ENCODE measurements around the gene TMPRSS12. TPM values are rescaled to one million over a fixed set of nuclear protein-coding genes. Genes with fewer than 3 reads are reported as not detected.

Gene TMPRSS12
- total and polyA plus RNA-seq, 2 donors from 2014 or later, result not detected

DNA sequence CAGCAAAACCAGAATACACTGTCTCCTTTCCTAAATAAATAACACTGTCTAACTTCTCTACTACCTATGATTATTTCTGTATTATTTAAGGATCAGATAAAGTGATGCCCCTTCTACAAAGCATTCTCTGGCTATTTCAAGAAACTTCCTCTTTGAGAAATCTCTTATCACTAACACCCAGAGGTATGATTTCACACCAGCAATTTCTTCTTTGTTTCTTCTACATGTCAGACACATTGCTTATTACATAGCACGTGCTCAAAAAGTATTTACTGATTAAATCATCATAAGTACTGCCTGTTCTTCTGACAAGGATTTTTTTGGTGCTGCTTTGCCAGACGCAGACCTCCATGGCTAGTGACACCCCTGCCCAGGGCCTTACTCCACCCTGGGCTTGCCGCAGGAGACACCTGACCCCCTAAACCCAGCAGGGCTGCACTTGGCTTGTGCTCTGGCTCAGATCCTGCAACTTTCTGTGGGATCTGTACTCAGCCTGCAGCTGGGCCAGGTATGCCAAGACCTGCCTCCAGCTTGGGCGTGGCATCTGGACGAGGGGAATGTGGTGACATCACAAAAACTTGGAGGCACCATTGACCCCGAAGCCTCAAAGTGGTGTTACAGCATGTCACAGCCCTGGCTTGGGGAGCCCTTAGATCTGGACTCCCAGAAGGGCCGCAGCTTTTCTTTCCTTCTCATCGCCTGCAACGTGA is 94.2 kb downstream of the TMPRSS12 start:
- peaks cover 0 to 25% (median 14%) of the 10 kb centered on the region in 3 donors for H3K4me1 ChIP-seq (ENCODE audit: control insufficient read depth in 2 of 3, insufficient read depth in 2 of 3, low read depth in 1 of 3, low read length in 3 of 3)
- intact Hi-C loops (cut with DNase I), result no loop called here
- FAIRE-seq, result no peak
- H3K4me3 ChIP-seq (ENCODE audit: low read length in 3 of 3), result no peak overlapping the region
- no peak for DNase-seq
- no peak overlapping the region for H3K27ac ChIP-seq (ENCODE audit: low read depth in 2 of 2, low read length in 2 of 2)
- no peaks in the 10 kb centered on the region for H3K36me3 ChIP-seq (ENCODE audit: control insufficient read depth in 2 of 3, insufficient read depth in 3 of 3, low read length in 3 of 3)
- peaks cover 0 to 6% (median 2%) of the 10 kb centered on the region in 3 donors for H3K9me3 ChIP-seq (ENCODE audit: control insufficient read depth in 2 of 3, insufficient read depth in 1 of 3, low read length in 3 of 3)
- no peak overlapping the region for H3K9ac ChIP-seq (ENCODE audit: low read length in 3 of 3)
- TF ChIP-seq, protein P1, sequence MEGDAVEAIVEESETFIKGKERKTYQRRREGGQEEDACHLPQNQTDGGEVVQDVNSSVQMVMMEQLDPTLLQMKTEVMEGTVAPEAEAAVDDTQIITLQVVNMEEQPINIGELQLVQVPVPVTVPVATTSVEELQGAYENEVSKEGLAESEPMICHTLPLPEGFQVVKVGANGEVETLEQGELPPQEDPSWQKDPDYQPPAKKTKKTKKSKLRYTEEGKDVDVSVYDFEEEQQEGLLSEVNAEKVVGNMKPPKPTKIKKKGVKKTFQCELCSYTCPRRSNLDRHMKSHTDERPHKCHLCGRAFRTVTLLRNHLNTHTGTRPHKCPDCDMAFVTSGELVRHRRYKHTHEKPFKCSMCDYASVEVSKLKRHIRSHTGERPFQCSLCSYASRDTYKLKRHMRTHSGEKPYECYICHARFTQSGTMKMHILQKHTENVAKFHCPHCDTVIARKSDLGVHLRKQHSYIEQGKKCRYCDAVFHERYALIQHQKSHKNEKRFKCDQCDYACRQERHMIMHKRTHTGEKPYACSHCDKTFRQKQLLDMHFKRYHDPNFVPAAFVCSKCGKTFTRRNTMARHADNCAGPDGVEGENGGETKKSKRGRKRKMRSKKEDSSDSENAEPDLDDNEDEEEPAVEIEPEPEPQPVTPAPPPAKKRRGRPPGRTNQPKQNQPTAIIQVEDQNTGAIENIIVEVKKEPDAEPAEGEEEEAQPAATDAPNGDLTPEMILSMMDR (IDR thresholded peaks at IDR 0.05; ENCODE audit: borderline replicate concordance, extremely low read depth, insufficient read depth), result no peak
- no peaks in the 10 kb centered on the region for H3K27me3 ChIP-seq (ENCODE audit: control insufficient read depth, insufficient read depth, low read length)

Other genes starting within 250 kb of the TMPRSS12 start
- gene ATF1, start 78.8 kb upstream of the TMPRSS12 start, total RNA-seq, result 29.0 TPM
- gene ATF1, start 78.8 kb upstream of the TMPRSS12 start, polyA plus RNA-seq (ENCODE audit: insufficient read depth, low read depth, low replicate concordance), result 13.9 TPM
- gene HIGD1C, start 109.6 kb downstream of the TMPRSS12 start, total RNA-seq, result not detected
- not detected for gene HIGD1C, start 109.6 kb downstream of the TMPRSS12 start, polyA plus RNA-seq (ENCODE audit: insufficient read depth, low read depth, low replicate concordance)
- 90.2 TPM for gene SLC11A2, start 183.5 kb downstream of the TMPRSS12 start, total RNA-seq
- 22.3 TPM for gene SLC11A2, start 183.5 kb downstream of the TMPRSS12 start, polyA plus RNA-seq (ENCODE audit: insufficient read depth, low read depth, low replicate concordance)
- 54.4 TPM for gene LETMD1, start 205.4 kb downstream of the TMPRSS12 start, total RNA-seq
- 68.2 TPM for gene LETMD1, start 205.4 kb downstream of the TMPRSS12 start, polyA plus RNA-seq (ENCODE audit: insufficient read depth, low read depth, low replicate concordance)
- 29.6 TPM for gene CSRNP2, start 240.7 kb downstream of the TMPRSS12 start, total RNA-seq
- gene CSRNP2, start 240.7 kb downstream of the TMPRSS12 start, polyA plus RNA-seq (ENCODE audit: insufficient read depth, low read depth, low replicate concordance), result 8.5 TPM

Measured in kidney (tissue), 14 donors.